DOHH2 (cell line): ENCODE measurements around the gene MAGIX.

Experiments
- H3F3A ChIP-seq: fragments of 200-600 bp; sonication (generic), shearing (Covaris generic); 2 replicates; pipeline ENCODE4 v1.6.0; 2016; ENCODE audit warnings: antibody characterized with exemption, mild to moderate bottlenecking; ENCODE audit not compliant: control insufficient read depth, insufficient read depth
- H3K27ac ChIP-seq: fragments of 200-600 bp; sonication (generic); 2 replicates; pipeline ENCODE4 v1.5.1; 2014; ENCODE audit warnings: low read depth, mild to moderate bottlenecking, low read length, moderate library complexity
- H3K27me3 ChIP-seq: fragments of 200-600 bp; sonication (generic); 2 replicates; pipeline ENCODE4 v1.6.1; 2014; ENCODE audit warnings: mild to moderate bottlenecking, low read length, mixed read lengths; ENCODE audit not compliant: control insufficient read depth
- H3K36me3 ChIP-seq: fragments of 200-600 bp; sonication (generic); 2 replicates; pipeline ENCODE4 v1.6.1; 2014; ENCODE audit warnings: mild to moderate bottlenecking, low read length, moderate library complexity, mixed read lengths; ENCODE audit not compliant: control insufficient read depth
- H3K4me1 ChIP-seq: fragments of 200-600 bp; sonication (generic); 2 replicates; pipeline ENCODE4 v1.6.1; 2014; ENCODE audit warnings: mild to moderate bottlenecking, low read length, mixed read lengths; ENCODE audit not compliant: control insufficient read depth
- H3K4me2 ChIP-seq: fragments of 200-600 bp; sonication (generic); 2 replicates; pipeline ENCODE4 v1.6.0; 2014; ENCODE audit warnings: mild to moderate bottlenecking, low read length, moderate library complexity
- H3K4me3 ChIP-seq: fragments of 200-600 bp; sonication (generic); 2 replicates; pipeline ENCODE4 v1.5.1; 2014; ENCODE audit warnings: mild to moderate bottlenecking, low read length, mixed read lengths
- H3K79me2 ChIP-seq: fragments of 200-600 bp; sonication (generic); 2 replicates; pipeline ENCODE4 v1.6.1; 2014; ENCODE audit warnings: mild to moderate bottlenecking, low read length, mixed read lengths; ENCODE audit not compliant: control insufficient read depth
- H3K9me2 ChIP-seq: fragments of 200-600 bp; sonication (generic); replicated peaks from 2 replicates; pipeline ENCODE4 v1.6.1; 2014; ENCODE audit warnings: mild to moderate bottlenecking, low read length, mixed read lengths; ENCODE audit not compliant: control insufficient read depth
- H3K9me3 ChIP-seq: fragments of 200-600 bp; sonication (generic); 2 replicates; pipeline ENCODE4 v1.6.1; 2014; ENCODE audit warnings: antibody characterized with exemption, low read length, mixed read lengths; ENCODE audit not compliant: control insufficient read depth, insufficient read depth
- H4K20me1 ChIP-seq: fragments of 200-600 bp; sonication (generic); 2 replicates; pipeline ENCODE4 v1.6.0; 2014; ENCODE audit warnings: low read depth, mild to moderate bottlenecking, antibody characterized with exemption, low read length, moderate library complexity; ENCODE audit not compliant: control insufficient read depth, insufficient read depth
- EZH2phosphoT487 ChIP-seq: fragments of 200-600 bp; sonication (generic); IDR thresholded peaks from 2 replicates; pipeline ENCODE4 v1.6.1; 2017; ENCODE audit warnings: borderline replicate concordance, mild to moderate bottlenecking, antibody characterized with exemption, low read length, moderate library complexity, mixed read lengths
- TF ChIP-seq, protein P1 (sequence below): fragments of 200-600 bp; sonication (generic); IDR thresholded peaks from one replicate; pipeline ENCODE4 v1.5.1; 2014; ENCODE audit warnings: antibody characterized with exemption, mild to moderate bottlenecking, low read depth, low read length; ENCODE audit not compliant: poor library complexity, severe bottlenecking

MAGIX gene

GRCh38 chrX:49203536-49203935, 41.0 kb downstream of the MAGIX start:
- peaks cover 6% of the 10 kb centered on the region for H3K4me1 ChIP-seq
- no peaks in the 10 kb centered on the region for H3K36me3 ChIP-seq
- no peaks in the 10 kb centered on the region for H3K9me2 ChIP-seq
- TF ChIP-seq EZH2phosphoT487: no peak
- TF ChIP-seq, protein P1, sequence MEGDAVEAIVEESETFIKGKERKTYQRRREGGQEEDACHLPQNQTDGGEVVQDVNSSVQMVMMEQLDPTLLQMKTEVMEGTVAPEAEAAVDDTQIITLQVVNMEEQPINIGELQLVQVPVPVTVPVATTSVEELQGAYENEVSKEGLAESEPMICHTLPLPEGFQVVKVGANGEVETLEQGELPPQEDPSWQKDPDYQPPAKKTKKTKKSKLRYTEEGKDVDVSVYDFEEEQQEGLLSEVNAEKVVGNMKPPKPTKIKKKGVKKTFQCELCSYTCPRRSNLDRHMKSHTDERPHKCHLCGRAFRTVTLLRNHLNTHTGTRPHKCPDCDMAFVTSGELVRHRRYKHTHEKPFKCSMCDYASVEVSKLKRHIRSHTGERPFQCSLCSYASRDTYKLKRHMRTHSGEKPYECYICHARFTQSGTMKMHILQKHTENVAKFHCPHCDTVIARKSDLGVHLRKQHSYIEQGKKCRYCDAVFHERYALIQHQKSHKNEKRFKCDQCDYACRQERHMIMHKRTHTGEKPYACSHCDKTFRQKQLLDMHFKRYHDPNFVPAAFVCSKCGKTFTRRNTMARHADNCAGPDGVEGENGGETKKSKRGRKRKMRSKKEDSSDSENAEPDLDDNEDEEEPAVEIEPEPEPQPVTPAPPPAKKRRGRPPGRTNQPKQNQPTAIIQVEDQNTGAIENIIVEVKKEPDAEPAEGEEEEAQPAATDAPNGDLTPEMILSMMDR: no peak
- no peaks in the 10 kb centered on the region for H4K20me1 ChIP-seq
- no peaks in the 10 kb centered on the region for H3K9me3 ChIP-seq
- H3K27me3 ChIP-seq: no peaks in the 10 kb centered on the region; the same call in 1 of the 2 replicates
- no peaks in the 10 kb centered on the region for H3K79me2 ChIP-seq
- H3K4me3 ChIP-seq: no peak overlapping the region
- H3K4me2 ChIP-seq: no peak overlapping the region
- H3F3A ChIP-seq: no peaks in the 10 kb centered on the region
- H3K27ac ChIP-seq: no peak overlapping the region

DNA sequence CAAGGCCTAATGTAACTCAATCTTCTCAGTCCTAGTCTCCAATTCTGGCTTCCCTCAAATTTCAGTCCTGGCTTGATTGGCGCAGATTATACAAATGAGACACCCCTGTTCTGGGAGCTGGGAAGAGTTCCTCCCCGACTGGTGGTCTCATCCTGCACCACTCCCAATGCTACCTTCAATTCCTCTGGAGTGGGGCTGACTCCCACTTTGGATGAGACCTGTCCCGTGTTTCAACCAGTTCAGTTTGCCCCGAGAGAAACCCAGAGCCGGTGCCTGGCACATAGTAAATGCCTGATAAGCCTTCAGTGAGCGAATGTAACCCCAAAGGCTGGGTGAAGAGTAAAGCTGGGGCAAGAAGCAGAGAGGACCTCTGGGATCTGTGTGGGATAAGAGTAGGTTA, 41.5 kb downstream of the MAGIX start:
- Histone ChIP-seq H3K4me1 (peaks cover 6% of the 10 kb centered on the region), H3K4me3 (no peak overlapping the region), H4K20me1 (no peaks in the 10 kb centered on the region), H3K27ac (no peak overlapping the region), H3K4me2 (no peak overlapping the region), H3K9me3 (no peaks in the 10 kb centered on the region), H3K9me2 (no peaks in the 10 kb centered on the region), H3K27me3 (no peaks in the 10 kb centered on the region), H3K79me2 (no peaks in the 10 kb centered on the region), H3F3A (no peaks in the 10 kb centered on the region), H3K36me3 (no peaks in the 10 kb centered on the region)
- TF ChIP-seq EZH2phosphoT487: no peak

DNA sequence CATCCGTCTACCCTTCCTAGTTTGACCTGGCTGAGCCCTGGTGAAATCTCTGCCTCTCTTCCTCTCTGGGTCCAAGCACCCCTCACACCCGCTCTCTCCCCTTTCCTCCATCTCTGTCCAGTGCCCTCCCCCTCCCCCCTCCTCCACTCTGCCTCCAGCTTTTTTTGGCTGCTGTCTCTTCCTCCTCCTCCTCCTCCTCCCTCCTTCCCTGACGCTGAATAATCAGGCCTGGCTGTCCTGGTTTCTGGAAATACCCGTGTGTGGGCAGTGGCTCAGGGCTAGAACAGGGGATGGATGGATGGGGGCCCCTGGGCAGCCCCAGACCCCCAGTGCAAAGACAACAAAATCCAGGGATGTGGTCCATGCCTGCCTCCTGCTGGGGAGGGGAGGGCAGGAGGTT, 42.2 kb downstream of the MAGIX start:
- H3K27ac ChIP-seq: no peak overlapping the region
- no peaks in the 10 kb centered on the region for H3K36me3 ChIP-seq
- H3K4me1 ChIP-seq: peaks cover 6% of the 10 kb centered on the region
- no peak for TF ChIP-seq EZH2phosphoT487
- TF ChIP-seq, protein P1: no peak
- H3K4me2 ChIP-seq: no peak overlapping the region
- no peaks in the 10 kb centered on the region for H3K9me3 ChIP-seq
- no peaks in the 10 kb centered on the region for H3K27me3 ChIP-seq
- no peaks in the 10 kb centered on the region for H3K79me2 ChIP-seq
- H3F3A ChIP-seq: no peaks in the 10 kb centered on the region
- no peaks in the 10 kb centered on the region for H4K20me1 ChIP-seq
- no peak overlapping the region for H3K4me3 ChIP-seq
- H3K9me2 ChIP-seq: no peaks in the 10 kb centered on the region

DNA sequence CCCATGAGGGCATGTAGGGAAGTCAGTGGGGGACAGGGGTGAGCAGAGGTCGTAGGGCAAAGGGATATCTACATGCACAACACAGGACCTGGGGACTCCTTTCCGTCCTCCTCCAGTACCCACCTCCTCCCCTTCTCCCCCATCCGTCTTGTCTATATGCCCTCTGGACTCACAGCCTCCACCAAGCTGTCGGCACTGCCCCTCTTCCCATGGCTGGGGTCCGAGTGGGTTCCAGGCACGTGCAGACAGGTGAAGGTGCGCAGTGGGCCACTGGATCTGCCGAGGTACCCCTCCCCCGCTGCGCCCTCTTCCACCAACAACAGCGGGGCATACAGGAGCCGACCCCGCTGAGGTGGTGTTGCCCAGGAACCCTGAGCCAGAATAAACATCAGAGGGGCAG, 42.9 kb downstream of the MAGIX start:
- Histone ChIP-seq H3K27me3 (no peaks in the 10 kb centered on the region), H3F3A (no peaks in the 10 kb centered on the region), H3K9me2 (no peaks in the 10 kb centered on the region), H3K27ac (no peak overlapping the region), H3K36me3 (no peaks in the 10 kb centered on the region), H3K9me3 (no peaks in the 10 kb centered on the region), H4K20me1 (no peaks in the 10 kb centered on the region), H3K4me1 (peaks cover 3% of the 10 kb centered on the region), H3K4me2 (no peak overlapping the region), H3K79me2 (no peaks in the 10 kb centered on the region), H3K4me3 (no peak overlapping the region)
- TF ChIP-seq, protein P1: no peak
- TF ChIP-seq EZH2phosphoT487: no peak
